ENCODE measurements around the gene THBS2. TPM values are rescaled to one million over a fixed set of nuclear protein-coding genes. Genes with fewer than 3 reads are reported as not detected.

Gene THBS2
- total RNA-seq, 2 donors from 2014 or later = not detected

- Mint-ChIP-seq H3K36me3 (ENCODE audit: low read depth) (no peaks in the 10 kb centered on the region), H3K27ac (no peak overlapping the region), H3K27me3 (peaks cover 34% of the 10 kb centered on the region), H3K4me3 (no peak overlapping the region), H3K4me1 (no peaks in the 10 kb centered on the region)
- DNase-seq (no peak), ATAC-seq (no peak)
- no peaks in the 10 kb centered on the region for H3K9me3 ChIP-seq (ENCODE audit: control insufficient read depth, low read length, poor library complexity, severe bottlenecking)
These were observed 83.1 kb downstream of the THBS2 start for GRCh38 chr6:169170583-169170955.

GRCh38 chr6:169169941-169170582, 83.6 kb downstream of the THBS2 start:
- H3K4me1 Mint-ChIP-seq = no peaks in the 10 kb centered on the region
- no peak overlapping the region for H3K4me3 Mint-ChIP-seq
- peaks cover 29% of the 10 kb centered on the region for H3K27me3 Mint-ChIP-seq
- no peak overlapping the region for H3K27ac Mint-ChIP-seq
- DNase-seq = no peak
- H3K9me3 ChIP-seq (ENCODE audit: control insufficient read depth, low read length, poor library complexity, severe bottlenecking) = no peaks in the 10 kb centered on the region
- ATAC-seq = no peak
- no peaks in the 10 kb centered on the region for H3K36me3 Mint-ChIP-seq (ENCODE audit: low read depth)

GRCh38 chr6:169169375-169169774, 84.3 kb downstream of the THBS2 start:
- Mint-ChIP-seq H3K4me3 (no peak overlapping the region), H3K27me3 (peaks cover 28% of the 10 kb centered on the region), H3K36me3 (ENCODE audit: low read depth) (no peaks in the 10 kb centered on the region), H3K4me1 (no peaks in the 10 kb centered on the region), H3K27ac (no peak overlapping the region)
- no peaks in the 10 kb centered on the region for H3K9me3 ChIP-seq (ENCODE audit: control insufficient read depth, low read length, poor library complexity, severe bottlenecking)
- DNase-seq (no peak), ATAC-seq (no peak)

GRCh38 chr6:169168706-169169105, 84.9 kb downstream of the THBS2 start:
- DNase-seq (no peak), ATAC-seq (no peak)
- H3K36me3 Mint-ChIP-seq (ENCODE audit: low read depth) = no peaks in the 10 kb centered on the region
- no peak overlapping the region for H3K4me3 Mint-ChIP-seq
- no peaks in the 10 kb centered on the region for H3K9me3 ChIP-seq (ENCODE audit: control insufficient read depth, low read length, poor library complexity, severe bottlenecking)
- H3K27ac Mint-ChIP-seq = no peak overlapping the region
- H3K27me3 Mint-ChIP-seq = peaks cover 28% of the 10 kb centered on the region
- no peaks in the 10 kb centered on the region for H3K4me1 Mint-ChIP-seq

GRCh38 chr6:169168302-169168630, 85.4 kb downstream of the THBS2 start:
- Mint-ChIP-seq H3K4me3 (no peak overlapping the region), H3K27me3 (peaks cover 28% of the 10 kb centered on the region), H3K27ac (no peak overlapping the region), H3K4me1 (no peaks in the 10 kb centered on the region), H3K36me3 (ENCODE audit: low read depth) (no peaks in the 10 kb centered on the region)
- no peaks in the 10 kb centered on the region for H3K9me3 ChIP-seq (ENCODE audit: control insufficient read depth, low read length, poor library complexity, severe bottlenecking)
- DNase-seq = no peak
- ATAC-seq = no peak

GRCh38 chr6:169167581-169168301, 85.9 kb downstream of the THBS2 start:
- Mint-ChIP-seq H3K4me1 (no peaks in the 10 kb centered on the region), H3K4me3 (no peak overlapping the region), H3K36me3 (ENCODE audit: low read depth) (no peaks in the 10 kb centered on the region), H3K27me3 (peaks cover 32% of the 10 kb centered on the region), H3K27ac (no peak overlapping the region)
- no peaks in the 10 kb centered on the region for H3K9me3 ChIP-seq (ENCODE audit: control insufficient read depth, low read length, poor library complexity, severe bottlenecking)
- DNase-seq (no peak), ATAC-seq (no peak)

- no peaks in the 10 kb centered on the region for H3K9me3 ChIP-seq (ENCODE audit: control insufficient read depth, low read length, poor library complexity, severe bottlenecking)
- Mint-ChIP-seq H3K36me3 (ENCODE audit: low read depth) (no peaks in the 10 kb centered on the region), H3K27me3 (peaks cover 37% of the 10 kb centered on the region), H3K4me1 (no peaks in the 10 kb centered on the region), H3K4me3 (no peak overlapping the region), H3K27ac (peak overlapping the region; percentile 54)
- DNase-seq (no peak), ATAC-seq (no peak)
These were observed 86.6 kb downstream of the THBS2 start for GRCh38 chr6:169166896-169167580.

Measured in T-helper 17 cell (primary cell).